Heart left ventricle (tissue), 16 donors: ENCODE measurements around the gene RBM8A. TPM values are rescaled to one million over a fixed set of nuclear protein-coding genes. Genes with fewer than 3 reads are reported as not detected.

Experiments used
- ATAC-seq, 4 donors: fragments of 200-7000 bp; cut with Tn5 transposase; one replicate each; pipeline ENCODE4 v1.9.1; 2020 to 2022; ENCODE audit warnings: moderate library complexity in 4 of 4, mild to moderate bottlenecking in 3 of 4, moderate number of reproducible peaks in 1 of 4
- DNase-seq, 5 donors: peaks; one replicate each; pipeline ENCODE4 v3.0.0-alpha.2; 2020
- H3K27ac ChIP-seq, 12 donors: fragments of 200-600 bp; sonication (generic) in 4 of 12; one replicate each; pipeline versions ENCODE4 v1.5.0 to v1.8.0; 2016 to 2022; ENCODE audit warnings: mild to moderate bottlenecking in 2 of 12
- H3K27me3 ChIP-seq, 9 donors: fragments of 200-600 bp; sonication (generic) in 2 of 9; one replicate each; pipeline versions ENCODE4 v1.5.1 to v1.8.0; 2016 to 2022; ENCODE audit warnings: mild to moderate bottlenecking in 3 of 9
- H3K36me3 ChIP-seq, 9 donors: fragments of 200-600 bp; sonication (generic) in 2 of 9; one replicate each; pipeline versions ENCODE4 v1.5.0 to v1.8.0; 2018 to 2022; ENCODE audit warnings: mild to moderate bottlenecking in 2 of 9
- H3K4me1 ChIP-seq, 12 donors: fragments of 200-600 bp; sonication (generic) in 4 of 12; one replicate each; pipeline versions ENCODE4 v1.5.0 to v1.8.0; 2016 to 2022; ENCODE audit warnings: mild to moderate bottlenecking in 3 of 12
- H3K4me3 ChIP-seq, 12 donors: fragments of 200-600 bp; sonication (generic) in 4 of 12; one replicate each; pipeline versions ENCODE4 v1.5.0 to v1.8.0; 2017 to 2022; ENCODE audit warnings: mild to moderate bottlenecking in 9 of 12, moderate library complexity in 4 of 12
- H3K9me3 ChIP-seq, 12 donors: fragments of 200-600 bp; sonication (generic) in 4 of 12; one replicate each; pipeline versions ENCODE4 v1.5.0 to v1.8.0; 2016 to 2022; ENCODE audit warnings: mild to moderate bottlenecking in 1 of 12
- CTCF ChIP-seq, 12 donors: fragments of 200-600 bp; sonication (generic) in 4 of 12; IDR thresholded peaks; one replicate each; pipeline versions ENCODE4 v1.5.0 to v1.8.0; 2018 to 2022; ENCODE audit warnings: antibody characterized with exemption in 12 of 12, mild to moderate bottlenecking in 5 of 12
- POLR2A ChIP-seq, 2 donors: fragments of 450-650 bp; IDR thresholded peaks; one replicate each; pipeline ENCODE4 v1.6.1; 2017; ENCODE audit warnings: antibody characterized with exemption in 2 of 2, mild to moderate bottlenecking in 2 of 2, moderate library complexity in 2 of 2
- WGBS, 4 donors: extraction: QIAGEN DNeasy Blood & Tissue Kit in 2 of 4; methylation state at CpG; one replicate each; pipeline versions ENCODE4 v1.1.5 to v1.1.7; 2013 to 2018; 5-methylcytosine and 5-hydroxymethylcytosine counted together
- intact Hi-C, 10 donors: fragments of 100-400 bp; cut with DNase I; formaldehyde crosslinking; loops; one replicate each; pipeline versions ENCODE4 v1.11.1 to v1.14.2; 2022
- polyA plus RNA-seq, 2 donors: library from polyadenylated mRNA; stranded (reverse); fragments of 200-250 nt; gene quantifications; one replicate each; pipeline ENCODE4 v1.2.3, GENCODE V29; 2013
- total RNA-seq, 9 donors: library from RNA; depleted of rRNA in 2 of 9; stranded (reverse); fragments of >200 nt in 2 of 9; fragmentation: NEBNext Ultra II Directional in 3 of 9; extraction: Animal tissue kit (Norgen Biotek cat#: 25700) in 3 of 9; gene quantifications; one replicate each; pipeline versions ENCODE4 v1.1.0 to v1.2.4, GENCODE V29; 2016 to 2023
- donor health status: ischemic (EF 13 %, LVEDD 7.1; RV severe dilation, severe dysfunction).
- donor health status: healthy with polysubstance abuse.
- donor health status: DM: no; HTN: yes; CAD: no.
- donor health status: DM: no; HTN: no; CAD: no.
- donor health status: ischemic (EF 25% LVEDD 6.9; RV normal size, moderate dysfunction).
- donor health status: ischemic (EF 25% LVEDD 5.7; RV mildly dilated, moderate dysfunction).
- donor health status: healthy.
- donor health status: DM: yes; HTN: yes; CAD: no.
- donor health status: ischemic (EF 35%, LVEDD 5.7; RV mildly dilated, moderate dysfunction).
- donor health status: nonischemic (EF 11% LVEDD 7.7; RV severe dilation, severe dysfunction).
- donor health status: DM: yes; HTN: yes; CAD: no.
- donor health status: PGD.
- donor health status: ischemic (EF 29% LVEDD 5.4; RV normal size, mild dysfunction).
- donor health status: nonischemic (EF 23%, LVEDD 6.1; RV moderate dilation, normal function).

RBM8A gene
- total and polyA plus RNA-seq, 11 donors: 57.9 to 186 (median 75.7) TPM

DNA sequence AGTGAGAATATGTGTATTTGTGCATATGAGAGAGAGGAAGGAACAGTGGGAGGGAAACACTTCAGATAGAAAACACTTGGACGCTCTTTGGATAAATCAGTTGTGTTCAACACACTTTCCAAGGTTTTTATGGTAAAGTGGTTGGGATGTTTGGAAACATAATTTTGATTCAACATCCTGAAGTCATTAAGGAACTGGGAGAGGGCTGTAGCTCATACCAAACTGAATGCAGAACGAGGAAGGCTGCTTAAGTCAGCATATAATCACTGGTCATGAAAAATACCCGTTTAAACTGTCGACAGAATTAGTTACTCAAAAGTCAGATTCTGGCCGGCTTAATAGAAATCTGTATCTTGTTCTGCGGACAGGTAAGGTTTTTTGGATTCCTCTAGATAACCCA lies 15.6 kb upstream of the RBM8A start:
- intact Hi-C loops: loop anchor here in 1 of 10 donors (1.0 kb wide), 1 partner anchor 11 kb away; no protein-coding TSS in a partner anchor
- Histone ChIP-seq H3K9me3 (no peaks in the 10 kb centered on the region), H3K27me3 (no peaks in the 10 kb centered on the region), H3K4me1 (peaks cover 0 to 3% (median 0%) of the 10 kb centered on the region in 12 donors), H3K4me3 (no peak overlapping the region), H3K36me3 (peaks cover 0 to 97% (median 62%) of the 10 kb centered on the region in 9 donors), H3K27ac (no peak overlapping the region)
- ATAC-seq (no peak), DNase-seq (no peak)
- TF ChIP-seq CTCF (IDR thresholded peaks at IDR 0.05) (no peak), POLR2A (IDR thresholded peaks at IDR 0.05) (no peak)
- WGBS, 4 donors: 84 to 93% (median 87%) methylated on average over 6 of the region's 6 CpGs

GRCh38 chr1:145942405-145942804 lies 15.1 kb upstream of the RBM8A start:
- ATAC-seq: no peak
- TF ChIP-seq CTCF (IDR thresholded peaks at IDR 0.05): no peak
- no peak for TF ChIP-seq POLR2A (IDR thresholded peaks at IDR 0.05)
- H3K4me1 ChIP-seq: no peaks in the 10 kb centered on the region
- 88 to 92% (median 89%) methylated on average over 4 of the region's 4 CpGs for WGBS, 4 donors
- intact Hi-C loops: loop anchor here in 1 of 10 donors (1.0 kb wide), 1 partner anchor 12 kb away; no protein-coding TSS in a partner anchor
- H3K4me3 ChIP-seq: no peak overlapping the region
- H3K27ac ChIP-seq: no peak overlapping the region
- H3K9me3 ChIP-seq: no peaks in the 10 kb centered on the region
- DNase-seq: no peak
- H3K36me3 ChIP-seq: peaks cover 0 to 98% (median 62%) of the 10 kb centered on the region in 9 donors
- no peaks in the 10 kb centered on the region for H3K27me3 ChIP-seq

GRCh38 chr1:145937436-145937835 lies 10.2 kb upstream of the RBM8A start:
- no peak for ATAC-seq
- intact Hi-C loops: no loop called here
- H3K36me3 ChIP-seq: peaks cover 0 to 98% (median 74%) of the 10 kb centered on the region in 9 donors
- peaks cover 0 to 9% (median 0%) of the 10 kb centered on the region in 12 donors for H3K4me1 ChIP-seq
- no peaks in the 10 kb centered on the region for H3K9me3 ChIP-seq
- DNase-seq: no peak
- TF ChIP-seq POLR2A (IDR thresholded peaks at IDR 0.05): no peak
- H3K4me3 ChIP-seq: no peak overlapping the region
- WGBS, 4 donors: 85 to 100% (median 94%) methylated on average over 1 of the region's 1 CpG
- H3K27me3 ChIP-seq: no peaks in the 10 kb centered on the region
- H3K27ac ChIP-seq: no peak overlapping the region

DNA sequence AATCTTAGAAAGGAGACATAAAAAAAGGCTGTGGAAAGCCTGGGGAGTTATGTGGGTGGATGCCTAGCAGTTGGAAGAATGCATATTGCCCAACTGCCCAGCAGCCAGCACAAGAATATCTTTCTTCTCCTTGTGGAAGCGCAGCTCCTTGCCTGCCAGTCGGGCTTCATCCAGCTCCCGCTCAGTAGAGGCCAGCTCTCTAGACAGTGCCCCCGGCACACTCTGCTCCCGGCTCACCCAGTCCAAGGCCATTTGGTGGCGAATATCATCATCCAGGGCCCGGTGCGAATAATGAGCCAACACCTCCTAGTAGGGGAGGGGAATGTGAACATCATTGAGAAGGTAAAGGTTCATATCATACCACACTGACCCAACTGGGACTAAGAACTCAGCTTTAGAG lies 9.0 kb upstream of the RBM8A start:
- H3K27ac ChIP-seq: no peak overlapping the region
- H3K36me3 ChIP-seq: peaks cover 0 to 97% (median 74%) of the 10 kb centered on the region in 9 donors

More for the DNA sequence above, 9.0 kb upstream of the RBM8A start:
- intact Hi-C loops: no loop called here
- Histone ChIP-seq H3K27me3 (no peaks in the 10 kb centered on the region), H3K4me1 (peaks cover 0 to 9% (median 0%) of the 10 kb centered on the region in 12 donors), H3K9me3 (no peaks in the 10 kb centered on the region), H3K4me3 (no peak overlapping the region)
- no peak for TF ChIP-seq POLR2A (IDR thresholded peaks at IDR 0.05)
- no peak for TF ChIP-seq CTCF (IDR thresholded peaks at IDR 0.05)
- 83 to 92% (median 90%) methylated on average over 8 of the region's 8 CpGs for WGBS, 4 donors
- DNase-seq (no peak), ATAC-seq (no peak)
